Muscle of back (tissue), 11 donors: ENCODE data around the gene KIF5A. TPM values are rescaled to one million over a fixed set of nuclear protein-coding genes. Genes with fewer than 3 reads are reported as not detected.
"Not testable (repeated sequence)": the region's sequence is repeated elsewhere in the genome, so short reads cannot be mapped to it uniquely, and the experiment has no call there.

ENCODE experiments used
- DNase-seq, 3 donors: peaks; one replicate each; pipeline versions ENCODE4 v3.0.0 to v3.0.0-alpha.2; 2013
- polyA plus RNA-seq, 10 donors: library from polyadenylated mRNA; unstranded; fragments of 120-200 nt; gene quantifications; one replicate each; pipeline ENCODE4 v1.2.1, GENCODE V29; 2013; ENCODE audit not compliant: insufficient read length in 10 of 10

The KIF5A gene
- polyA plus RNA-seq, 10 donors = 0.08 to 0.46 (median 0.17) TPM; not detected in 1

DNA sequence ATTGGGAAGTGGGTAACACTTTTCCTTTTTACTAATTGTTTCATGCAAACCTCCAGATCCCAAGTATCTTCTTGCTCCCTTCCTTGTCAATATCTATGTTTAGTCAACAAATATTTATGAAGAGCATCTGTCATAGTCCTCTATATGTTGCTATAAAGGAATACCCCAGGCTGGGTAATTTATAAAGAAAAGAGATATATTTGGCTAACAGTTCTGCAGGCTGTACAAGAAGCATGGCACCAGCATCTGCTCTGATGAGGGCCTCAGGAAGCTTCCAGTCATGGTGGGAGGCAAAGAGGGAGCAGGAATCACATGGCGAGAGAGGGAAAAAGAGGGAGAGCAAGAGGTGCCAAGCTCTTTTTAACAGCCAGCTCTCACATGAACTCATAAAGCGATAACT lies 4.6 kb downstream of the KIF5A start:
- DNase-seq = no peak

DNA sequence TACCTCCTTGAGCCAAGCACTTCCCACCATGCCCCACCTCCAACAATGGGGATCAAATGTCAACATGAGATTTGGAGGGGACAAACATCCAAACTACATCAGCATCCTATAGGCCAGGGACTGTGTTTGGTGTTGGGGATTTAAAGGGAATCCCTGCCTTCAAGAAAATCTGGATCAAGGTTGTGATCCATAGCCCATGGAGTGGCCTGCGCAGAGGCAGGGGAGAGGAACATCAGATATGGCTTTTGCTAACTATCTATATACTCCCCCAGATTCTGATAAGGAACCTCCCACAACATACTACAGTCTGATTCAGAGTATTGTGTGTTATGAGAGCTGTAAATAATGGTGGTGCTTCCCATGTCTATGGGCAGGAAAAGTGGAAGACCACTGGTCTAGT lies 5.1 kb downstream of the KIF5A start:
- no peak for DNase-seq

DNA sequence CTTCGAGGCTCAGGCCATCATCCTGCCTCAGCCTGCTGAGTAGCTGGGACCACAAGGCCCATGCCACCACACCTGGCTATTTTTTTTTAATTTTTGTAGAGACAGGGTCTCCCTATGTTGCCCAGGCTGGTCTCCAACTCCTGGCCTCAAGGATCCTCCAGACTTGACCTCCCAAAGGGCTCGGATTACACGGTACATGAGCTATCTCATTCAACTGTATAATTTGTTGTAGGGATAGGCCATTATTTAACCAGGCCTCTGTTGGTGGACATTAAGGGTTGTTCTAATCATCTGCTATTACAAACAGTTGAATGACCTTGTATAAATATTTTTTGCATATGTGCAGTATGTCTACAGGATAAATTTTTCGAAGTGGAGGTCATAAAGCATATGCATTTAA lies 9.0 kb downstream of the KIF5A start:
- DNase-seq = no peak

GRCh38 chr12:57560516-57560915 lies 10.7 kb downstream of the KIF5A start:
- no peak for DNase-seq

DNA sequence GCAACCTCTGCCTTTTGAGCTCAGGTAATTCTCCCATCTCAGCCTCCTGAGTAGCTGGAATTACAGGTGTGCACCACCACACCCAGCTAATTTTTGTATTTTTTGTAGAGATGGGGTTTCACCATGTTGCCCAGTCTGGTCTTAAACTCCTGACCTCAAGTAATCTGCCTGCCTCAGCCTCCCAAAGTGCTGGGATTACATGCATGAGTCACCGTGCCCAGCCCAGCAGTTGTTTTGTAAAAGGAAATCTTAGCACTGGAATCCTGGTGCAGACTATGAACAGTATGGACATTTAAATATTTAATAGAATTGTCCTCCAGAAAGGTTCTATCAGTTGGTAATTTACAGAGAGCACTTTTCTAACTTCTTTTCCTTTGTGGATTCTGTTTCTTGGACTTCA lies 11.3 kb downstream of the KIF5A start:
- not testable (repeated sequence) for DNase-seq

DNA sequence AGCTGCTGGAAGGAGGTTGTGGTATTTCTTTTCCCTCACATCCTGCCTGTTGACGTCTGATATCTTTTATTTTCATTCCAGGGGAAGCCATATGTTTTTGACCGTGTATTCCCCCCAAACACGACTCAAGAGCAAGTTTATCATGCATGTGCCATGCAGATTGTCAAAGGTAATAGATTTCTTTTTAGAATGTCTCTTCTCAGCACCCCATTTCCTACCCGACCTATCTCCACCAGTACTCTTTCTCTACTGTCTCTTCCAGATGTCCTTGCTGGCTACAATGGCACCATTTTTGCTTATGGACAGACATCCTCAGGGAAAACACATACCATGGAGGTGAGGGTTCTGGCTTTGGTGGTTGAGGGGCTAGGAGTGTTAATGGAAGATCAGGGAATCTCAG lies 13.5 kb downstream of the KIF5A start:
- DNase-seq = no peak

DNA sequence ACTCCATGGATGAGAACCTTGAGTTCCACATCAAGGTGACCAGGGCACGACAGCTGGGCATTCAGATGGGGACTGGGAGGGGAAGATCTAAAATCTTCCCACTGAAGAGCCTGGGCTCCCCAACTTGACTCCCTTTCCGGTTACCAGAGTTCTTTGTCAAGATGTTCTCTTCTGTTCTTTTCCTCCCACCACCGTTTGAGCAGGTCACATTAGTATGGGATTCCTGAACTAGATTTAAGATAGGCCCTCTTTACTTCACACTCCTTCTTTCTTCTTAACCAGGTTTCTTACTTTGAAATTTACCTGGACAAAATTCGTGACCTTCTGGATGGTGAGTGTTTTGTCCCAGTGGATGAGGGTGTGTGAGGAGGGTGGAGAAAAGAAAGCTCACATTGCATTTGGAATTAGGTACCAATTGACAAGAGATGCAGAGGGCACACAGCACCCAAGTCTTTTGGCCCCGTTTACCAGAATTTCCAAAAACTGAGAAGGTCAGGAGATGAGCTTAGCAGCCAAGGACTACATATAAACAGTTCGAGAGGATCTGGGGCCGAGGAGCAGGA lies 14.4 kb downstream of the KIF5A start:
- no peak for DNase-seq

- no peak for DNase-seq
Measured at GRCh38 chr12:57568838-57569237, 19.0 kb downstream of the KIF5A start.

GRCh38 chr12:57569858-57570257 lies 20.0 kb downstream of the KIF5A start:
- no peak for DNase-seq

DNA sequence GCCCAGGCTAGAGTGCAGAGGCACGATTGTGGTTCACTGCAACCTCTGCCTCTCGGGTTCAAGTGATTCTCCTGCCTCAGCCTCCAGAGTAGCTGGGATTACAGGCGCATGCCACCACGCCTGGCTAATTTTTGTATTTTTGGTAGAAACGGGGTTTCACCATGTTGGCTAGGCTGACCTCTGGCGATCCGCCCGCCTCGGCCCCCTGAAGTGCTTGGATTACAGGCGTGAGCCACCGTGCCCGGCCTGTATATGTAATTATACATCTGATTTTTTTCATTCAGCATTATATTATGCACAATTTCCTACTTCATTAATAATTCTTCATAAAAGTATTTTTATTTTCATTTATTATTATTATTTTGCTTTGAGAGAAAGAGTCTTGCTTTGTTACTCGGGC lies 20.6 kb downstream of the KIF5A start:
- DNase-seq = not testable (repeated sequence)

GRCh38 chr12:57571926-57572762 lies 22.3 kb downstream of the KIF5A start:
- no peak for DNase-seq

DNA sequence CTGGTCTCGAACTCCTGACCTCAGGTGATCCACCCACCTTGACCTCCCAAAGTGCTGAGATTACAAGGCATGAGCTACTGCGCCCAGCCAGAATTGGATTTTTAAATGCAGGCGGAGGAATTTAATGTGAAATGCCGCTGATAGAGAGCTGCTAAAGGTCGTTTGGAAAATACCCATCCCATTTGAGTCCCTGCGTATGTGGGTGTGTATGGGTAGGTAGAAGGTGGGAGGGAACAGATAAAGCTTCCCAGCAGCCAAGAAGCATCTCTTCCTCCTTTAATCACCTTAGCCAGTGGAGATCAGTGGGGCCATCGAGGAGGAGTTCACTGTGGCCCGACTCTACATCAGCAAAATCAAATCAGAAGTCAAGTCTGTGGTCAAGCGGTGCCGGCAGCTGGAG lies 25.0 kb downstream of the KIF5A start:
- no peak for DNase-seq

DNA sequence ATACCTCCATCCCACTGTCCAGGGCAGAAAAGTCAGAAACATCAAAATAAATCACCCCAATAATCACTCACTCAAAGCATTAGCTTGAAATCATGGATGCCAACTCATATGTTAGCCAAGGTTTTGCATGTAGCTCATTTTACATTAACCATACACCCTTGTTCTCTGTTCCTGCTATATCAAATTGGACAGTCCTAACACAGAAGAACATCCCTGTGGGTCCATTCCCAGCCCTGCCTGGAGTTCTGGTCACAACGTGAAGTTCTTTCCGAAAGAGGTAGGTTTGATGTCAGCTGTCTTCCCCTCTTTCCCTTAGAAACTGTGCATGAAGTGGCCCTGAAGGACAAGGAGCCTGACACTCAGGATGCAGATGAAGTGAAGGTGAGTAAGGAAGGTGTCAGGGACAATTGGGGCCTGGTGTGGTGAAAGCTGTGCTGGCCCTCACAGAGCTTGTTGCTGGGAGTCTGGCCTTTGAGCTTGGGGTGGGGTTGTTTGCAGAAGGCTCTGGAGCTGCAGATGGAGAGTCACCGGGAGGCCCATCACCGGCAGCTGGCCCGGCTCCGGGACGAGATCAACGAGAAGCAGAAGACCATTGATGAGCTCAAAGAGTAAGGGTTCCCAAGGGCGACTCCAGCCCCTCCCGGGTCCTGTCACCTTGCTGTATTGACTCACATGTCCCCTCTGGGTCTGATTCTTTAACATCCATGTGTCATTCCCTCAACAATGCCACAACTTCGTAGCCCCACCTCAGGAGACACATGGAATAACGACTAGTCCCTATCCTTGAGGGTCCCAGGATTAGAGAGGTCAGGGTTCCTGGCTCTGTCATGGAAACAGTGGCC lies 26.1 kb downstream of the KIF5A start:
- no peak for DNase-seq

GRCh38 chr12:57576613-57577160 lies 26.8 kb downstream of the KIF5A start:
- no peak for DNase-seq

- DNase-seq = no peak
Measured at GRCh38 chr12:57577981-57578758, 28.3 kb downstream of the KIF5A start.

DNA sequence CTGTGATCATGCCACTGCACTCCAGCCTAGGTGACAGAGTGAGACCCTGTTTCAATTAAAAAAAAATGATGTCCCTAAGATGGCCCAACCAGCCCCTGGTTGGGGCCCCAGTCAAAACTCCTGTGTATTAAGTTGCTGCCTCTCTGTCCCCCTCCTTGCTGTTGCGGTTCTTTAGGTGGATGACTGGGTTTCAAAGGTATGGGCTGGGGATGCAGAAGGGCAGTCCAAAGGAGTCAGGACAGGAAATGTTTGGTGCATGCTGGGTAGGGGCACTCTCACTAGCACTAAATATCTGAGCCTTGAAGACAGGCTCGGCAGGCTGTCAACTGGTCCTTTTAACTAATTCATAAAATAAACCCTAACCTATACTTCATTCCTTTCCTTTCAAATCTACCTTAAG lies 29.2 kb downstream of the KIF5A start:
- DNase-seq = no peak

DNA sequence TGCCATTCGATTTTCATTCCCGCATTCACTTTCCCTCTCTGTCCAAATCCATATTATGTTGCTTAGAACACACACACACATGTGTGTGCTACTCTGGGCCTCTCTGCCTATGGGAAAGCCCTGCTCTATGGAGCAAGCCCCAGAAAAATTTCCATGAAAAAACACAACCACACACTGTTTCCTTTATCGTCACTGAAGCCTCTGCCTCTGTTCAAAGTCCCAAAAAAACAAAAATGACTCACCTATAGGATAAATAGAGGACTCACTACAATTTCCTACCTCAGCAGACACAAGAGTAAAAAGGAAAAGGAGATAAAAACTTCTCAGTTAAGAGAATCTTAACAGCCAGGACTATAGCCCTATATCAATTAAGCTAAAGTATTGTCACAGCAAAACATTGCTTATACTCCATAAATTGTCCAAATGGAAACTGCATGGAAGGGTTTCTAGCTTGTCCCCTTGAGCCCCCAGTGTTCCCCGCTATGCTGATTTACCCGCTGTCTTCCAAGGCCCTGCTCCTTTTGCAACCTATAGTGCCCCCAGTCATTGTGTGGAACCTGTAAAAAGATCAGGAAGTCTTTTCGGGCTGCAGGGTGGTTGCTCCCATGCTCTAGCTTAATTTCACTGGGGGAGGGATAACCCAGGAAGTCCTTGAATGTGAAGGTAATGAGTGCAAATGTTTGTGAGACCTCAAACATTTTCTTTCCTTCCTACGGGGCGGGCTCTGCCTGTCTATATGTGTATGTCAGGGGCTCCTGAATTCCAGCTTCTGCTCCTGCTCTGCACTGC lies 30.0 kb downstream of the KIF5A start:
- no peak for DNase-seq

- no peak for DNase-seq
Measured at GRCh38 chr12:57580466-57580795, 30.6 kb downstream of the KIF5A start.

DNA sequence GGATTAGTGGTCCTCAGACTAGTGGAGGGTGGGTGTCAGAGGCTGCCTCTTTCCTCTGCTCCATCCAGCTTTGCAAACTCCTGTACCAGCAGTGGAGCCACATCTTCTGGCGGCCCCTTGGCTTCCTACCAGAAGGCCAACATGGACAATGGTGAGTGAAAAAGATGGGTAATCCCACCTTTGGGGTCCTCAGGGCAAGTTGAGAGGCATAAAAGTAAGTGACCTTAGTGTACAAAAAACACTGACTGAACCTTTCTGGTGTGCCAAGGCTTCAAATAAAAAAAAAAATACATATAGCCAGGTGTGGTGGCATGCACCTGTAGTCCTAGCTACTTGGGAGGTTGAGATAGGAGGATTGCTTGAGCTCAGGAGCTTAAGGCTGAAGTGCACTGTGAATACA lies 32.0 kb downstream of the KIF5A start:
- DNase-seq = no peak

DNA sequence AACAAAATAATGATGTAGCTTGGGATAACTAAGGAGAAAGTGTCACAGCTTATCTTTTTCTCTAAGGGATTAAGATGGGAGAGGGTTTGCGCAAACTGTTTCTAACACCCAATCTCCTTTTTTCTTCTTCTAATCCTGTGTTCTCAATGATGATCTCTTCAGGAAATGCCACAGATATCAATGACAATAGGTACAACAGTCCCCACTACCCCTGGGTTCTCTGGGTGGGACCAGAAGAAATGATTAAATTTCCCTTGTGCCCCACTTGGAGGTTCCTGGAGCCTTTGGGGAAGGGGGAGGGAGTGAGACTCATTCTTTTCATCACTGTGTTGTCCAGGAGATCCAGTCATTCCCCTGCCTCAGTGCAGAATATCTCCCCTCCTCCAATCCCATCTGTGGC lies 32.6 kb downstream of the KIF5A start:
- no peak for DNase-seq
